ENCODE data around the gene PDE3A. TPM values are rescaled to one million over a fixed set of nuclear protein-coding genes. Genes with fewer than 3 reads are reported as not detected.

The PDE3A gene
- total RNA-seq, 6 experiments from 2014 or later, result 0.02 to 0.07 (median 0.03) TPM; not detected in 3

DNA sequence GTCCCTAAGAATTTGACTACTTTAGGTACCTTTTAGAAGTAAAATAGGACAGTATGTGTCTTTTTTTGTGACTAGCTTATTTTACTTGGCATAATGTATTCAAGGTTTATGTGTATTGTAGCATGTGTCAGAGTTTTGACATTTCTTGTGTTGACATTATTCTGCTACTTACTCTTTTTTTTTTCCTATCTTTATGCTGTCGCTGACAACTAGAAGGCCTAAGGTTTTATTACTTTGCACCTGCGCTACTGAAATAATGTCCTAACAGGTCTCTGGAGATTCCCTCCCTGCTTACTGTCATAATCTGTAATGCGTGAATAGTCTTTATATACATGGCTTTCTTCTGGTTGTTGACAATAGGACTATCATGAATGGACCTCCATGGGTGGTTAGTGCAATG, 43.0 kb downstream of the PDE3A start:
- Mint-ChIP-seq H3K9me3 (no peaks in the 10 kb centered on the region), H3K36me3 (ENCODE audit: low read depth) (no peaks in the 10 kb centered on the region), H3K4me1 (ENCODE audit: low read depth) (no peaks in the 10 kb centered on the region), H3K4me3 (no peak overlapping the region), H3K27ac (no peak overlapping the region), H3K27me3 (ENCODE audit: insufficient read depth) (peaks cover 2% of the 10 kb centered on the region)
- no peak for DNase-seq
- TF ChIP-seq, protein P1, sequence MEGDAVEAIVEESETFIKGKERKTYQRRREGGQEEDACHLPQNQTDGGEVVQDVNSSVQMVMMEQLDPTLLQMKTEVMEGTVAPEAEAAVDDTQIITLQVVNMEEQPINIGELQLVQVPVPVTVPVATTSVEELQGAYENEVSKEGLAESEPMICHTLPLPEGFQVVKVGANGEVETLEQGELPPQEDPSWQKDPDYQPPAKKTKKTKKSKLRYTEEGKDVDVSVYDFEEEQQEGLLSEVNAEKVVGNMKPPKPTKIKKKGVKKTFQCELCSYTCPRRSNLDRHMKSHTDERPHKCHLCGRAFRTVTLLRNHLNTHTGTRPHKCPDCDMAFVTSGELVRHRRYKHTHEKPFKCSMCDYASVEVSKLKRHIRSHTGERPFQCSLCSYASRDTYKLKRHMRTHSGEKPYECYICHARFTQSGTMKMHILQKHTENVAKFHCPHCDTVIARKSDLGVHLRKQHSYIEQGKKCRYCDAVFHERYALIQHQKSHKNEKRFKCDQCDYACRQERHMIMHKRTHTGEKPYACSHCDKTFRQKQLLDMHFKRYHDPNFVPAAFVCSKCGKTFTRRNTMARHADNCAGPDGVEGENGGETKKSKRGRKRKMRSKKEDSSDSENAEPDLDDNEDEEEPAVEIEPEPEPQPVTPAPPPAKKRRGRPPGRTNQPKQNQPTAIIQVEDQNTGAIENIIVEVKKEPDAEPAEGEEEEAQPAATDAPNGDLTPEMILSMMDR (IDR thresholded peaks at IDR 0.05), result no peak

DNA sequence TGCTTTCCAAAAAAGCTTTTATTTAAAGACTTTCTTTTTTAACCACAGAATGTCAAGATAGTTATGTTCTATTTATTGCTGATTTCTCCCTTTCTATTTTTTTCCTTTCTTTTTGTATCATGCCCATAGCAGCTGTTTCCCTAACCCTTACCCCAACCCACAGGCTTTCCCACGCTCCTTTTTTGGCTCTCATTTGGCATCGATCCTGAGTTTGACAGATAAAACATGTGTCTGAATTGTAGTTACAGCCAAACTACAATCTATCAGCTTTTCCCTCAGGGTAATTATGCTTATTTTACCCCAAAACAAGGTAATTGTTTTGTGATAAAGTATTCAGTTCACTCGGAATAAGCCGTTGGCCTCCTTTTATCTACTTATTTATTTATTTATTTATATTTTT, 46.7 kb downstream of the PDE3A start:
- Mint-ChIP-seq H3K36me3 (ENCODE audit: low read depth) (no peaks in the 10 kb centered on the region), H3K4me1 (ENCODE audit: low read depth) (no peaks in the 10 kb centered on the region), H3K9me3 (no peaks in the 10 kb centered on the region), H3K27ac (no peak overlapping the region), H3K27me3 (ENCODE audit: insufficient read depth) (peaks cover 2% of the 10 kb centered on the region), H3K4me3 (no peak overlapping the region)
- no peak for DNase-seq
- TF ChIP-seq, protein P1 (IDR thresholded peaks at IDR 0.05), result no peak

DNA sequence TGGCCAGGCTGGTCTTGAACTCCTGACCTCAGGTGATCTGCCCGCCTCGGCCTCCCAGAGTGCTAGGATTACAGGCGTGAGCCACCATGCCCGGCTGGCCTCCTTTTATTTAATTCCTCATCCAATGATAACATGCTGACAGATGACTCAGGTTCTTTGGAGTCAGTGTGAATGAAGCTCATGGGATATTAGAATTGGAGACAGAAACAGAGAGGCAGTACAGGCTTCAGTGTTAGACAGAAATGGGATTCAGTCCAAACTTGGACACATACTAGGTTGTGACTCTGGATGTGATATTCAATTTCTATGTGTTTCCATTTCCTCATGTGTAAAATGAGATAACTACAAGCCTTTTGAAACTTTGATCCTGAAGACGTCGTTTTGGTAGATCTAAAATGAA, 47.3 kb downstream of the PDE3A start:
- Mint-ChIP-seq H3K4me3 (no peak overlapping the region), H3K36me3 (ENCODE audit: low read depth) (no peaks in the 10 kb centered on the region), H3K4me1 (ENCODE audit: low read depth) (no peaks in the 10 kb centered on the region), H3K27me3 (ENCODE audit: insufficient read depth) (peaks cover 2% of the 10 kb centered on the region), H3K27ac (no peak overlapping the region), H3K9me3 (no peaks in the 10 kb centered on the region)
- DNase-seq, result no peak
- TF ChIP-seq, protein P1 (IDR thresholded peaks at IDR 0.05), result no peak

DNA sequence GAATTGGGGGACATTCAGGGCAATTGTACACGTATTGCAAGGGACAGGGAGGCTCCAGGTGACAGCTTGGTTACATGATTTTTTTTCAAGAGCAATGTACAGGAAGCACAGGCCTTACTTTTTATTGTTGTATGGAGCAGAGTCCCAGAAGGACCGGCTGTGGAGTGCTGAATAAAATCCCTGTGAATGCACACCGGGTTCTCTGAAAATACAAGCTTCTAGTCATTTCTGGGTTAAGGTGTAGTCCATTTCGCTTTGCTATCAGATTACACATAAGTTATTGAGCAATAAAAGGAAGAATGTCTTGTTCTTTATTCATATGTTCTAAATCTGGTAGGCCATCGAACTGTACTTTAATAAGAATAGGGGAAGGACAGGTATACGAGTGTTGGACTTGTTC, 52.2 kb downstream of the PDE3A start:
- DNase-seq, result no peak
- H3K27me3 Mint-ChIP-seq (ENCODE audit: insufficient read depth), result peaks cover 1% of the 10 kb centered on the region; the same call in 1 of the 2 replicates
- no peak overlapping the region for H3K27ac Mint-ChIP-seq
- no peaks in the 10 kb centered on the region for H3K4me1 Mint-ChIP-seq (ENCODE audit: low read depth)
- TF ChIP-seq, protein P1 (IDR thresholded peaks at IDR 0.05), result no peak
- H3K9me3 Mint-ChIP-seq, result no peaks in the 10 kb centered on the region
- no peak overlapping the region for H3K4me3 Mint-ChIP-seq
- H3K36me3 Mint-ChIP-seq (ENCODE audit: low read depth), result no peaks in the 10 kb centered on the region

DNA sequence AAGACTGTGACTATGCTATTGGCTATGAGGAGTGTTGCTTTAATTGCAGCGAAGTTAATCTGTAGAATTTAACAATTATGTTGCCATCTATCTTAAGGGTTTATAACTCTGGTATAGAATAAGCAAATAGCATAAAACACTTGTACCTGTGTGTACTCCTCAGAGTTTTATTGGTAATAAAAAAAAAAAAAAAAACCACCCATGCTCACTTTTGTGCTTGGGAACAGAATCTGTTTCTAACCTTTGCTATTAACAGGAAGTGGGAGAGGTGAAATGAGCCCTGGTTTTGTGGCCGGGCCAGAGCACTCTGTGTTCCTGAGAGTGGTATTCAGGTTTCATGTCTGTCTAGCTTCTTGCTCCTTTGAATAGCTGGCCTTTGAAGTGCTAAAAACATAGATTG, 53.1 kb downstream of the PDE3A start:
- DNase-seq, result no peak
- H3K4me3 Mint-ChIP-seq, result no peak overlapping the region
- no peaks in the 10 kb centered on the region for H3K9me3 Mint-ChIP-seq
- no peaks in the 10 kb centered on the region for H3K4me1 Mint-ChIP-seq (ENCODE audit: low read depth)
- H3K27me3 Mint-ChIP-seq (ENCODE audit: insufficient read depth), result peaks cover 3% of the 10 kb centered on the region; the same call in 1 of the 2 replicates
- TF ChIP-seq, protein P1 (IDR thresholded peaks at IDR 0.05), result no peak
- no peaks in the 10 kb centered on the region for H3K36me3 Mint-ChIP-seq (ENCODE audit: low read depth)
- no peak overlapping the region for H3K27ac Mint-ChIP-seq

DNA sequence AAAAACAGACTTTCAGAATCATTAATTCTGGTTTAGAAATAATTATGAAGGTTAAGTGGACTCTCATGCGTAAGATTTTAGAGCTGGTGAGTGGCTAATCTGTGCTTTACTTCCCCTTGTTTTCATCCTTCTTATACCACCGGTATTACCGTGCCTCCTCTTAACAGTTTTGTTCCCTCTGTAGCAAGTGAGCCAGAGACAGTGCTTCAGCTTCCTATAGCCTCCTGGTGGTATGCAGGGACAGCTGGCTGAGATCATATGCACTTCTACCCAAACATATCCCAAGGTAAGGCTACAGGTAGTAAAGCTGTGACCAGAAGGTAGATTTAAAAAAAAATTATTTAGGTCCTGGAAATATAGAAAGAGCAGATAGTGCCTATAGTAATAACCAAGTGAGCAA, 55.2 kb downstream of the PDE3A start:
- TF ChIP-seq, protein P1 (IDR thresholded peaks at IDR 0.05), result no peak
- no peak overlapping the region for H3K27ac Mint-ChIP-seq
- H3K4me3 Mint-ChIP-seq, result no peak overlapping the region
- H3K9me3 Mint-ChIP-seq, result no peaks in the 10 kb centered on the region
- peaks cover 3% of the 10 kb centered on the region; the same call in 1 of the 2 replicates for H3K27me3 Mint-ChIP-seq (ENCODE audit: insufficient read depth)
- DNase-seq, result no peak
- no peaks in the 10 kb centered on the region for H3K36me3 Mint-ChIP-seq (ENCODE audit: low read depth)
- H3K4me1 Mint-ChIP-seq (ENCODE audit: low read depth), result no peaks in the 10 kb centered on the region

Data from HFFc6 (cell line).